Measurements from ENCODE around the gene SEC23IP.
"Not testable (repeated sequence)": the region's sequence is repeated elsewhere in the genome, so short reads cannot be mapped to it uniquely, and the experiment has no call there.

The SEC23IP gene

GRCh38 chr10:119889201-119889600 is 3.3 kb upstream of the SEC23IP start:
- in situ Hi-C loops (cut with MboI; ENCODE audit: low sequenced_read_pairs, unreplicated experiment); DNase-seq (ENCODE audit: low spot score): not testable (repeated sequence)

- in situ Hi-C loops (cut with MboI; ENCODE audit: low sequenced_read_pairs, unreplicated experiment) = not testable (repeated sequence)
These were observed 2.2 kb upstream of the SEC23IP start for GRCh38 chr10:119890307-119890706.

GRCh38 chr10:119891849-119892187 is 712 bp upstream of the SEC23IP start:
- in situ Hi-C loops (cut with MboI; ENCODE audit: low sequenced_read_pairs, unreplicated experiment); DNase-seq (ENCODE audit: low spot score): not testable (repeated sequence)

More at GRCh38 chr10:119890307-119890706, 2.2 kb upstream of the SEC23IP start:
- DNase-seq (ENCODE audit: low spot score) = not testable (repeated sequence)

- in situ Hi-C loops (cut with MboI; ENCODE audit: low sequenced_read_pairs, unreplicated experiment) = no loop called here
- DNase-seq (ENCODE audit: low spot score) = no peak
- TF ChIP-seq CTCF (IDR thresholded peaks at IDR 0.05; ENCODE audit: borderline replicate concordance, control extremely low read depth, extremely low read depth, insufficient read depth, missing control alignments) = no peak
These were observed 544 bp downstream of the SEC23IP start for GRCh38 chr10:119893074-119893473.

GRCh38 chr10:119893845-119894427 is 1.4 kb downstream of the SEC23IP start:
- no peak for TF ChIP-seq CTCF (IDR thresholded peaks at IDR 0.05; ENCODE audit: borderline replicate concordance, control extremely low read depth, extremely low read depth, insufficient read depth, missing control alignments)
- in situ Hi-C loops (cut with MboI; ENCODE audit: low sequenced_read_pairs, unreplicated experiment) = no loop called here
- no peak for DNase-seq (ENCODE audit: low spot score)

GRCh38 chr10:119896061-119896655 is 3.6 kb downstream of the SEC23IP start:
- in situ Hi-C loops (cut with MboI; ENCODE audit: low sequenced_read_pairs, unreplicated experiment) = no loop called here

GRCh38 chr10:119896937-119897770 is 4.6 kb downstream of the SEC23IP start:
- TF ChIP-seq CTCF (IDR thresholded peaks at IDR 0.05; ENCODE audit: borderline replicate concordance, control extremely low read depth, extremely low read depth, insufficient read depth, missing control alignments) = no peak
- in situ Hi-C loops (cut with MboI; ENCODE audit: low sequenced_read_pairs, unreplicated experiment) = no loop called here
- DNase-seq (ENCODE audit: low spot score) = no peak

More at GRCh38 chr10:119896061-119896655, 3.6 kb downstream of the SEC23IP start:
- no peak for DNase-seq (ENCODE audit: low spot score)
- no peak for TF ChIP-seq CTCF (IDR thresholded peaks at IDR 0.05; ENCODE audit: borderline replicate concordance, control extremely low read depth, extremely low read depth, insufficient read depth, missing control alignments)

GRCh38 chr10:119898577-119898976 is 6.0 kb downstream of the SEC23IP start:
- DNase-seq (ENCODE audit: low spot score) = no peak
- TF ChIP-seq CTCF (IDR thresholded peaks at IDR 0.05; ENCODE audit: borderline replicate concordance, control extremely low read depth, extremely low read depth, insufficient read depth, missing control alignments) = no peak
- in situ Hi-C loops (cut with MboI; ENCODE audit: low sequenced_read_pairs, unreplicated experiment) = no loop called here

All from GM13976 (cell line).